GM12878 (cell line): ENCODE results near the gene HECTD2. TPM values are rescaled to one million over a fixed set of nuclear protein-coding genes. Genes with fewer than 3 reads are reported as not detected.

Experiments
- ATAC-seq: fragments of 200-7000 bp; cut with Tn5 transposase; 3 replicates; pipeline ENCODE4 v1.9.1; 2020; ENCODE audit warnings: mild to moderate bottlenecking, moderate library complexity
- BruUV-seq: library from RNA; stranded (reverse); fragments of 400-500 nt; replicated peaks from 2 replicates; lab custom pipeline; 2021; lab: Mats Ljungman, UMichigan
- CTCF ChIA-PET: fragments of 300-600 bp; sonication (Branson Sonifier 250); formaldehyde crosslinking; extraction: SDS; loops from one replicate; lab custom pipeline; 2021; ENCODE audit warnings: inconsistent platforms; lab: Yijun Ruan, JAX
- POLR2A ChIA-PET: fragments of 350-600 bp; formaldehyde crosslinking; extraction: SDS; loops from one replicate; lab custom pipeline; 2021; ENCODE audit warnings: inconsistent platforms; lab: Charles Lee
- RAD21 ChIA-PET: fragments of 300-600 bp; sonication (Branson Sonifier 250); formaldehyde crosslinking; loops from one replicate; lab custom pipeline; 2023; ENCODE audit warnings: antibody characterized with exemption; ENCODE audit not compliant: unreplicated experiment; lab: Charles Lee
- SMC1A ChIA-PET: fragments of 300-600 bp; sonication (Branson Sonifier 250); formaldehyde crosslinking; loops from one replicate; lab custom pipeline; 2023; ENCODE audit not compliant: unreplicated experiment, uncharacterized antibody; lab: Charles Lee
- DNase-seq: peaks from one replicate; pipeline ENCODE4 v3.0.0-alpha.2; 2011; ENCODE audit warnings: low read depth, low spot score
- FAIRE-seq: peaks from 3 replicates; lab custom pipeline; 2011; peaks lifted over from hg19 to GRCh38; lab: Jason Lieb, UNC
- H2AFZ ChIP-seq: 2 replicates; pipeline ENCODE4 v1.6.0; 2011; ENCODE audit warnings: low read depth, low read length, control low read depth; ENCODE audit not compliant: control insufficient read depth
- H3K27ac ChIP-seq: 2 replicates; pipeline ENCODE4 v1.5.1; 2011; ENCODE audit warnings: control low read depth; ENCODE audit not compliant: control insufficient read depth, insufficient read depth
- H3K27me3 ChIP-seq, 2 experiments: replicated peaks in 1 of 2; 2 replicates each; pipeline versions ENCODE4 v1.6.0 to v1.6.1; 2011; ENCODE audit warnings: low read length in 1 of 2; ENCODE audit not compliant: control insufficient read depth in 2 of 2, insufficient read depth in 2 of 2
- H3K36me3 ChIP-seq, 2 experiments: 2 replicates each; pipeline ENCODE4 v1.5.1; 2011; ENCODE audit warnings: low read length in 1 of 2; ENCODE audit not compliant: control insufficient read depth in 2 of 2, insufficient read depth in 2 of 2
- H3K4me1 ChIP-seq: 2 replicates; pipeline ENCODE4 v1.6.1; 2011; ENCODE audit warnings: mild to moderate bottlenecking, low read length, moderate library complexity, mixed read lengths; ENCODE audit not compliant: control insufficient read depth, insufficient read depth
- H3K4me2 ChIP-seq: 2 replicates; pipeline ENCODE4 v1.6.0; 2011; ENCODE audit warnings: control low read depth; ENCODE audit not compliant: control insufficient read depth, insufficient read depth
- H3K4me3 ChIP-seq: fragments of 200-600 bp; sonication (generic); 2 replicates; pipeline ENCODE4 v1.5.1; 2016
- H3K79me2 ChIP-seq: 2 replicates; pipeline ENCODE4 v1.6.0; 2011; ENCODE audit warnings: low read length; ENCODE audit not compliant: control insufficient read depth, insufficient read depth
- H3K9ac ChIP-seq: 2 replicates; pipeline ENCODE4 v1.8.0; 2011; ENCODE audit warnings: low read length, control low read depth, mixed read lengths; ENCODE audit not compliant: control insufficient read depth, insufficient read depth
- H3K9me3 ChIP-seq: replicated peaks from 3 replicates; pipeline ENCODE4 v1.5.1; 2011; ENCODE audit warnings: mild to moderate bottlenecking, low read length; ENCODE audit not compliant: control insufficient read depth, insufficient read depth
- H4K20me1 ChIP-seq: 2 replicates; pipeline ENCODE4 v1.6.0; 2011; ENCODE audit not compliant: control insufficient read depth, insufficient read depth
- ATF7 ChIP-seq: fragments of 450-650 bp; IDR thresholded peaks from 2 replicates; pipeline ENCODE4 v1.6.1; 2016; ENCODE audit warnings: low read depth, mild to moderate bottlenecking
- BACH1 ChIP-seq: fragments of 450-650 bp; IDR thresholded peaks from 2 replicates; pipeline ENCODE4 v1.6.1; 2017; ENCODE audit warnings: mild to moderate bottlenecking, borderline replicate concordance
- GABPA ChIP-seq: IDR thresholded peaks from 2 replicates; pipeline ENCODE4 v1.6.1; 2014; ENCODE audit warnings: antibody characterized with exemption, low read depth, mild to moderate bottlenecking, inconsistent platforms
- HSF1 ChIP-seq: fragments of 150-350 bp; IDR thresholded peaks from 2 replicates; pipeline ENCODE4 v1.6.1; 2014; ENCODE audit warnings: mild to moderate bottlenecking, low read depth, low read length
- KLF5 ChIP-seq: fragments of 450-650 bp; IDR thresholded peaks from 2 replicates; pipeline ENCODE4 v1.6.1; 2014; ENCODE audit warnings: mild to moderate bottlenecking; ENCODE audit not compliant: partially characterized antibody
- MEF2A ChIP-seq: IDR thresholded peaks from 2 replicates; pipeline ENCODE4 v1.6.1; 2011; ENCODE audit warnings: low read depth, mild to moderate bottlenecking, low read length, moderate library complexity; ENCODE audit not compliant: insufficient read depth
- SP1 ChIP-seq: IDR thresholded peaks from one replicate; pipeline ENCODE4 v1.6.1; 2011; ENCODE audit warnings: low read depth, low read length
- SUPT20H ChIP-seq: IDR thresholded peaks from 2 replicates; pipeline ENCODE4 v1.6.1; 2011; ENCODE audit warnings: low read depth, mild to moderate bottlenecking, low read length, moderate library complexity, borderline replicate concordance; ENCODE audit not compliant: control insufficient read depth
- TBL1XR1 ChIP-seq: IDR thresholded peaks from 2 replicates; pipeline ENCODE4 v1.6.1; 2012; ENCODE audit warnings: low read depth, low read length, improper control_type of control experiment
- YY1 ChIP-seq: IDR thresholded peaks from 2 replicates; pipeline ENCODE4 v1.6.1; 2011; ENCODE audit warnings: low read depth, mild to moderate bottlenecking, low read length
- ZNF384 ChIP-seq: IDR thresholded peaks from 2 replicates; pipeline ENCODE4 v1.6.1; 2012; ENCODE audit warnings: low read depth, mild to moderate bottlenecking, low read length, improper control_type of control experiment, borderline replicate concordance
- ZNF592 ChIP-seq: fragments of 450-650 bp; IDR thresholded peaks from 2 replicates; pipeline ENCODE4 v1.6.1; 2017; ENCODE audit warnings: mild to moderate bottlenecking, moderate library complexity
- WGBS: methylation state at CpG from one replicate; pipeline ENCODE4 v1.1.6; 2016; ENCODE audit warnings: low lambda C conversion rate; ENCODE audit not compliant: insufficient replicate concordance, insufficient coverage; ENCODE audit errors: missing lambda C conversion rate; 5-methylcytosine and 5-hydroxymethylcytosine counted together
- in situ Hi-C: fragments of 300-500 bp; cut with MboI; formaldehyde crosslinking; loops from 9 replicates; pipeline ENCODE4 v1.14.3; 2018; ENCODE audit warnings: mixed read lengths
- intact Hi-C: fragments of 100-400 bp; cut with micrococcal nuclease; formaldehyde crosslinking; loops from one replicate; pipeline ENCODE4 v1.14.2; 2022; ENCODE audit not compliant: unreplicated experiment
- polyA plus RNA-seq, 11 experiments: library from polyadenylated mRNA; depleted of rRNA in 4 of 11; unstranded in 6 of 11; stranded (reverse) in 5 of 11; fragments of >200 nt; fragmentation: Nextera tagmentation in 4 of 11; fragmentation: Illumina TruSeq in 1 of 11; extraction: Ambion mirVana in 4 of 11; extraction: Trizol in 1 of 11; gene quantifications; 1 replicate in 1 of 11; 2 replicates in 10 of 11; pipeline versions ENCODE4 v1.2.1 to v1.2.3, GENCODE V29; 2011 to 2016; ENCODE audit warnings: inconsistent platforms in 2 of 11, missing spikeins in 2 of 11, low read depth in 1 of 11
- small RNA-seq: library from RNA; depleted of rRNA; stranded (forward); fragments of <200 nt; gene quantifications from one replicate; pipeline ENCODE3, GENCODE V24; 2014
- total RNA-seq, 4 experiments: library from RNA; depleted of rRNA in 3 of 4; stranded (reverse); fragments of >200 nt in 3 of 4; fragmentation: Illumina TruSeq in 1 of 4; extraction: Trizol in 1 of 4; gene quantifications; 2 replicates each; pipeline versions ENCODE4 v1.2.1 to v1.2.3, GENCODE V29; 2013 to 2021

The HECTD2 gene
- total and polyA plus RNA-seq, 10 of the 15 experiments (the other 5 are each of a cell fraction or from before 2014, with no cell fraction given), result 0.87 to 3.0 (median 1.7) TPM

GRCh38 chr10:91564026-91564425 is 153.9 kb downstream of the HECTD2 start:
- Histone ChIP-seq H2AFZ (no peak overlapping the region), H3K4me3 (no peak overlapping the region), H3K4me1 (no peaks in the 10 kb centered on the region), H4K20me1 (no peaks in the 10 kb centered on the region), H3K4me2 (no peak overlapping the region), H3K79me2 (no peaks in the 10 kb centered on the region), H3K9me3 (no peaks in the 10 kb centered on the region; the same call in 2 of the 3 replicates), H3K9ac (no peak overlapping the region), H3K36me3 (no peaks in the 10 kb centered on the region), H3K27ac (no peak overlapping the region), H3K27me3 (no peaks in the 10 kb centered on the region)
- ChIA-PET SMC1A (no interaction called here), RAD21 (no interaction called here), CTCF (interaction anchor here (0.7 kb wide), 1 partner anchor 30 kb away, joined by 3 read pairs; no protein-coding TSS in a partner anchor), POLR2A (no interaction called here)
- in situ Hi-C loops, result no loop called here
- WGBS, result 55% methylated on average over 3 of the region's 3 CpGs
- TF ChIP-seq HSF1, result no peak
- no peak for TF ChIP-seq GABPA
- TF ChIP-seq SP1, result no peak
- no peak for TF ChIP-seq KLF5
- no peak for TF ChIP-seq MEF2A
- TF ChIP-seq TBL1XR1, result no peak
- no peak for TF ChIP-seq ATF7
- no peak for TF ChIP-seq ZNF384
- no peak for TF ChIP-seq YY1
- no peak for TF ChIP-seq ZNF592
- no peak for TF ChIP-seq BACH1
- TF ChIP-seq SUPT20H, result no peak
- no peak for ATAC-seq
- no peak for DNase-seq
- no TSS peak for BruUV-seq
- FAIRE-seq, result no peak
- intact Hi-C loops, result no loop called here

Small RNA genes within 50 kb of the gene (small RNA-seq; reads per million reads assigned to genes)
- gene AL161798.1, result not detected
- gene RPS27P1, result not detected

Other genes with a start within 250 kb of the HECTD2 start
- gene PCGF5, start 189.7 kb upstream of the HECTD2 start, total RNA-seq (2014; rRNA removed), result 45.2 and 59.2 TPM in 2 replicates
- 56.2 and 57.1 TPM in 2 replicates for gene PCGF5, start 189.7 kb upstream of the HECTD2 start, total RNA-seq (2014; rRNA removed; fragmentation: Illumina TruSeq; extraction: Trizol)
- gene PCGF5, start 189.7 kb upstream of the HECTD2 start, total RNA-seq (2021), result 40.2 and 43.0 TPM in 2 replicates
- 67.8 and 98.9 TPM in 2 replicates for gene PCGF5, start 189.7 kb upstream of the HECTD2 start, polyA plus RNA-seq (2011; rRNA removed)
- 79.7 and 95.7 TPM in 2 replicates for gene PCGF5, start 189.7 kb upstream of the HECTD2 start, polyA plus RNA-seq (2014; fragmentation: Illumina TruSeq; extraction: Trizol)
- gene PCGF5, start 189.7 kb upstream of the HECTD2 start, polyA plus RNA-seq (2014; fragmentation: Nextera tagmentation; extraction: Ambion mirVana), result 10 to 100 TPM; 33.2 to 35.0 TPM
- 37.4 and 38.3 TPM in 2 replicates for gene PCGF5, start 189.7 kb upstream of the HECTD2 start, polyA plus RNA-seq (2014; rRNA removed)
- 10 to 100 TPM; 56.3 to 56.5 TPM for gene PCGF5, start 189.7 kb upstream of the HECTD2 start, polyA plus RNA-seq (2016; fragmentation: Nextera tagmentation; extraction: Ambion mirVana)
- gene PPP1R3C, start 222.7 kb downstream of the HECTD2 start, total RNA-seq (2014; rRNA removed), result not detected in 2 replicates
- gene PPP1R3C, start 222.7 kb downstream of the HECTD2 start, total RNA-seq (2014; rRNA removed; fragmentation: Illumina TruSeq; extraction: Trizol), result not detected in 2 replicates
- gene PPP1R3C, start 222.7 kb downstream of the HECTD2 start, total RNA-seq (2021), result 0.16 TPM in 1 of 2 replicates, not detected in the other
- gene PPP1R3C, start 222.7 kb downstream of the HECTD2 start, polyA plus RNA-seq (2011; rRNA removed), result 0.03 TPM in 1 of 2 replicates, not detected in the other
- 0.01 and 0.08 TPM in 2 replicates for gene PPP1R3C, start 222.7 kb downstream of the HECTD2 start, polyA plus RNA-seq (2014; fragmentation: Illumina TruSeq; extraction: Trizol)
- gene PPP1R3C, start 222.7 kb downstream of the HECTD2 start, polyA plus RNA-seq (2014; fragmentation: Nextera tagmentation; extraction: Ambion mirVana), result not detected
- not detected in 2 replicates for gene PPP1R3C, start 222.7 kb downstream of the HECTD2 start, polyA plus RNA-seq (2014; rRNA removed)
- under 1 TPM; 0.05 to 0.08 TPM for gene PPP1R3C, start 222.7 kb downstream of the HECTD2 start, polyA plus RNA-seq (2016; fragmentation: Nextera tagmentation; extraction: Ambion mirVana)